ENCODE results near the gene USP36.

DNA sequence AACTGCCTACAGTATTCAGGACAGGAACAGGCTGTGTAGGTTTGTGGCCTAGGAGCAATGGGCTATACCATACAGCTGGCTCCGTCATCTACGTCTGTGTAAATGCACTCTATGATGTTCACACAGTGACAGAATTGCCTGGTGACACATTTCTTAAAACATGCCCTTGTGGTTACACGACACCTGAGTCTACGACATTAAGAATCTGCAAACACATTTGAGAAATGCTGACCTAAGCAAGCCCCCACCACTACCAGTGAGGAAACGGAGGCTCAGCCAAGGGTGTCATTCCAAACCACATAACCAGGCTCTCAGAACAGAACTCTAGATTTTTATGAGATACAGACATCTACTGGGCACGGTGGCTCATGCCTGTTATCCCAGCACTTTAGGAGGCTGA lies 23.5 kb downstream of the USP36 start:
- TF ChIP-seq, protein P1, sequence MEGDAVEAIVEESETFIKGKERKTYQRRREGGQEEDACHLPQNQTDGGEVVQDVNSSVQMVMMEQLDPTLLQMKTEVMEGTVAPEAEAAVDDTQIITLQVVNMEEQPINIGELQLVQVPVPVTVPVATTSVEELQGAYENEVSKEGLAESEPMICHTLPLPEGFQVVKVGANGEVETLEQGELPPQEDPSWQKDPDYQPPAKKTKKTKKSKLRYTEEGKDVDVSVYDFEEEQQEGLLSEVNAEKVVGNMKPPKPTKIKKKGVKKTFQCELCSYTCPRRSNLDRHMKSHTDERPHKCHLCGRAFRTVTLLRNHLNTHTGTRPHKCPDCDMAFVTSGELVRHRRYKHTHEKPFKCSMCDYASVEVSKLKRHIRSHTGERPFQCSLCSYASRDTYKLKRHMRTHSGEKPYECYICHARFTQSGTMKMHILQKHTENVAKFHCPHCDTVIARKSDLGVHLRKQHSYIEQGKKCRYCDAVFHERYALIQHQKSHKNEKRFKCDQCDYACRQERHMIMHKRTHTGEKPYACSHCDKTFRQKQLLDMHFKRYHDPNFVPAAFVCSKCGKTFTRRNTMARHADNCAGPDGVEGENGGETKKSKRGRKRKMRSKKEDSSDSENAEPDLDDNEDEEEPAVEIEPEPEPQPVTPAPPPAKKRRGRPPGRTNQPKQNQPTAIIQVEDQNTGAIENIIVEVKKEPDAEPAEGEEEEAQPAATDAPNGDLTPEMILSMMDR (IDR thresholded peaks at IDR 0.05) = no peak
- TF ChIP-seq POLR2A (IDR thresholded peaks at IDR 0.05) = no peak

All from lower leg skin (tissue), 3 donors.